ENCODE results near the gene TMEM179. TPM values are rescaled to one million over a fixed set of nuclear protein-coding genes. Genes with fewer than 3 reads are reported as not detected.

The TMEM179 gene
- total and polyA plus RNA-seq, 8 donors = 1.1 to 35.3 (median 3.3) TPM

GRCh38 chr14:104634138-104634760 is 29.7 kb upstream of the TMEM179 start:
- Histone ChIP-seq H3K9me3 (no peaks in the 10 kb centered on the region), H3K36me3 (no peaks in the 10 kb centered on the region), H3K4me1 (peaks cover 0 to 6% (median 0%) of the 10 kb centered on the region in 3 donors), H3K27me3 (peaks cover 0 to 3% (median 0%) of the 10 kb centered on the region in 4 donors), H3K4me3 (no peak overlapping the region), H3K27ac (no peak overlapping the region)
- no peak for TF ChIP-seq CTCF (IDR thresholded peaks at IDR 0.05)
- FAIRE-seq (no peak), DNase-seq (no peak), ATAC-seq (no peak)
- 70 to 78% methylated on average over 18 to 20 of the region's 20 CpGs for WGBS, 2 donors
- intact Hi-C loops (cut with DNase I) = no loop called here

- no peak for FAIRE-seq
- WGBS, 2 donors = 70 to 76% methylated on average over 24 of the region's 24 CpGs
- TF ChIP-seq CTCF (IDR thresholded peaks at IDR 0.05) = no peak
- Histone ChIP-seq H3K9me3 (no peaks in the 10 kb centered on the region), H3K4me1 (peaks cover 0 to 6% (median 0%) of the 10 kb centered on the region in 3 donors), H3K27ac (no peak overlapping the region), H3K4me3 (no peak overlapping the region), H3K36me3 (no peaks in the 10 kb centered on the region), H3K27me3 (peaks cover 0 to 3% (median 0%) of the 10 kb centered on the region in 4 donors)
- intact Hi-C loops (cut with DNase I) = no loop called here
- DNase-seq = no peak
- ATAC-seq = no peak
Measured at GRCh38 chr14:104633276-104634137, 28.9 kb upstream of the TMEM179 start.

GRCh38 chr14:104632781-104633180 is 28.2 kb upstream of the TMEM179 start:
- H3K4me1 ChIP-seq = peaks cover 0 to under 1% (median 0%) of the 10 kb centered on the region in 3 donors
- intact Hi-C loops (cut with DNase I) = no loop called here
- FAIRE-seq (no peak), DNase-seq (no peak), ATAC-seq (no peak)
- no peak overlapping the region for H3K27ac ChIP-seq
- no peak for TF ChIP-seq CTCF (IDR thresholded peaks at IDR 0.05)
- no peak overlapping the region for H3K4me3 ChIP-seq
- peaks cover 0 to 3% (median 0%) of the 10 kb centered on the region in 4 donors for H3K27me3 ChIP-seq
- WGBS, 2 donors = 63 to 74% methylated on average over 7 to 9 of the region's 9 CpGs
- no peaks in the 10 kb centered on the region for H3K36me3 ChIP-seq
- no peaks in the 10 kb centered on the region for H3K9me3 ChIP-seq

DNA sequence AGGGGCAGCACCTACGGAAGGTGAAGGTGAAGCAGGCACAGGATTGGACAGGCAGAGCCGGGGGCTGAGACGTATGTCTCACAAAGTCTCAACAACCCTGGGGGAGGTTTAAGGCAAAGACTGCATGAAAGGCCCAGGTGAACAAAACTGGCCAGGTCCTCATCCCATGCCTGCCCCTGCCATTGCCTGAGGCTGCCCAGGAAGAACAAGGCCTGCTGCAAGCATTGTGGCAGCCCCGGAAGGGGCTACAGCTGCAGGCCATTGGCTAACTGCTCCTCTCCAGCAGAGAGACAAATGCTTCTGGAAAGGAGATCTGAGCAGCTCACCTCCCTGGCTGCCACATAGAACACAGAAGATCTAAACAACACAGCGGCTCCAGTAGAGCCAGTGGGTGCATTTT is 20.4 kb upstream of the TMEM179 start:
- ATAC-seq = no peak
- intact Hi-C loops (cut with DNase I) = no loop called here
- no peak for FAIRE-seq

More for the DNA sequence above, 20.4 kb upstream of the TMEM179 start:
- Histone ChIP-seq H3K27ac (no peak overlapping the region), H3K9me3 (no peaks in the 10 kb centered on the region), H3K36me3 (no peaks in the 10 kb centered on the region), H3K4me1 (no peaks in the 10 kb centered on the region), H3K27me3 (peaks cover 0 to 4% (median 0%) of the 10 kb centered on the region in 4 donors), H3K4me3 (no peak overlapping the region)
- TF ChIP-seq CTCF (IDR thresholded peaks at IDR 0.05) = no peak
- WGBS, 2 donors = 53 to 73% methylated on average over 4 to 5 of the region's 5 CpGs
- no peak for DNase-seq

Data from pancreas (tissue), 10 donors.